GM13976 (cell line): Measurements from ENCODE around the gene ETAA1.

Experiments
- DNase-seq: peaks from one replicate; pipeline ENCODE4 v3.0.0; 2012; ENCODE audit warnings: low spot score
- CTCF ChIP-seq: IDR thresholded peaks from 2 replicates; pipeline ENCODE4 v1.5.1; 2012; ENCODE audit warnings: borderline replicate concordance, mild to moderate bottlenecking; ENCODE audit not compliant: insufficient read depth; ENCODE audit errors: extremely low read depth, missing control alignments, control extremely low read depth
- in situ Hi-C: fragments of 300-500 bp; cut with MboI; formaldehyde crosslinking; loops from one replicate; pipeline ENCODE4 v1.12.0; 2022; ENCODE audit warnings: low sequenced_read_pairs, mixed read lengths, inconsistent platforms; ENCODE audit not compliant: unreplicated experiment

The ETAA1 gene

GRCh38 chr2:67446491-67446911, 49.4 kb downstream of the ETAA1 start:
- in situ Hi-C loops: no loop called here
- no peak for DNase-seq
- no peak for TF ChIP-seq CTCF

- no peak for DNase-seq
- in situ Hi-C loops: no loop called here
- TF ChIP-seq CTCF: no peak
Observed at GRCh38 chr2:67448648-67449047, 51.5 kb downstream of the ETAA1 start.

GRCh38 chr2:67451086-67451832, 54.1 kb downstream of the ETAA1 start:
- no peak for DNase-seq
- no peak for TF ChIP-seq CTCF

GRCh38 chr2:67453310-67453709, 56.2 kb downstream of the ETAA1 start:
- DNase-seq: no peak
- in situ Hi-C loops: no loop called here
- no peak for TF ChIP-seq CTCF

More at GRCh38 chr2:67451086-67451832, 54.1 kb downstream of the ETAA1 start:
- in situ Hi-C loops: no loop called here

- TF ChIP-seq CTCF: no peak
- no peak for DNase-seq
- in situ Hi-C loops: no loop called here
Observed at GRCh38 chr2:67455219-67456142, 58.3 kb downstream of the ETAA1 start.

- DNase-seq: no peak
- in situ Hi-C loops: no loop called here
- no peak for TF ChIP-seq CTCF
Observed at GRCh38 chr2:67456428-67456827, 59.3 kb downstream of the ETAA1 start.
